SK-N-SH (cell line): ENCODE data around the gene MTMR12. TPM values are rescaled to one million over a fixed set of nuclear protein-coding genes. Genes with fewer than 3 reads are reported as not detected.

Experiments used
- CTCF ChIA-PET: fragments of 300-600, 350-600 bp; formaldehyde crosslinking; extraction: SDS; loops from one replicate; lab custom pipeline; 2021; lab: Yijun Ruan, JAX
- POLR2A ChIA-PET: fragments of 350-600 bp; sonication (Branson Sonifier 250); formaldehyde crosslinking; extraction: SDS; loops from one replicate; lab custom pipeline; 2020; ENCODE audit warnings: antibody characterized with exemption, inconsistent platforms; lab: Yijun Ruan, JAX
- DNase-seq: peaks from one replicate; pipeline ENCODE4 v3.0.0; 2012
- H2AFZ ChIP-seq: fragments of 200-600 bp; sonication (generic); 2 replicates; pipeline ENCODE4 v1.8.1; 2016; ENCODE audit warnings: antibody characterized with exemption, mild to moderate bottlenecking, low read depth
- H3F3A ChIP-seq: fragments of 200-600 bp; sonication (generic); replicated peaks from 2 replicates; pipeline ENCODE3; 2016; ENCODE audit warnings: antibody characterized with exemption, mild to moderate bottlenecking; ENCODE audit not compliant: insufficient read depth
- H3K27ac ChIP-seq, 2 experiments: fragments of 200-500 bp in 1 of 2; fragments of 200-600 bp in 1 of 2; sonication (Bioruptor generic) in 1 of 2; sonication (generic), shearing (Covaris generic) in 1 of 2; 2 replicates each; pipeline versions ENCODE4 v1.5.1 to v1.6.1; 2014 to 2016; ENCODE audit warnings: low read depth in 2 of 2, inconsistent platforms in 1 of 2, low read length in 1 of 2, mild to moderate bottlenecking in 1 of 2, mixed read lengths in 1 of 2
- H3K27me3 ChIP-seq: fragments of 200-600 bp; sonication (generic), shearing (Covaris generic); 2 replicates; pipeline ENCODE4 v1.6.1; 2016; ENCODE audit warnings: mixed run types; ENCODE audit not compliant: insufficient read depth
- H3K36me3 ChIP-seq, 2 experiments: fragments of 200-500 bp in 1 of 2; fragments of 200-600 bp in 1 of 2; sonication (Bioruptor generic) in 1 of 2; sonication (generic) in 1 of 2; replicated peaks in 1 of 2; 2 replicates each; pipeline versions ENCODE3 to v1.5.1; 2014 to 2016; ENCODE audit warnings: low read length in 1 of 2, mild to moderate bottlenecking in 1 of 2; ENCODE audit not compliant: insufficient read depth in 2 of 2, control insufficient read depth in 1 of 2
- H3K4me1 ChIP-seq, 2 experiments: fragments of 200-500 bp in 1 of 2; fragments of 200-600 bp in 1 of 2; sonication (Bioruptor generic) in 1 of 2; sonication (generic), shearing (Covaris generic) in 1 of 2; 2 replicates each; pipeline versions ENCODE4 v1.5.1 to v1.6.1; 2014 to 2016; ENCODE audit warnings: low read depth in 1 of 2, low read length in 1 of 2, mixed run types in 1 of 2; ENCODE audit not compliant: insufficient read depth in 2 of 2, control insufficient read depth in 1 of 2
- H3K4me2 ChIP-seq: fragments of 200-600 bp; sonication (generic), shearing (Covaris generic); 2 replicates; pipeline ENCODE4 v1.6.1; 2017; ENCODE audit warnings: mixed run types
- H3K4me3 ChIP-seq, 2 experiments: fragments of 200-500 bp in 1 of 2; fragments of 200-600 bp in 1 of 2; sonication (Bioruptor generic) in 1 of 2; sonication (generic), shearing (Covaris generic) in 1 of 2; 2 replicates each; pipeline versions ENCODE4 v1.5.1 to v1.8.1; 2014 to 2016; ENCODE audit warnings: low read depth in 2 of 2, inconsistent platforms in 1 of 2, low read length in 1 of 2, mild to moderate bottlenecking in 1 of 2, mixed read lengths in 1 of 2, moderate library complexity in 1 of 2
- H3K79me2 ChIP-seq: fragments of 200-600 bp; sonication (generic); 2 replicates; pipeline ENCODE4 v1.8.1; 2017; ENCODE audit warnings: mild to moderate bottlenecking; ENCODE audit not compliant: insufficient read depth
- H3K9ac ChIP-seq: fragments of 200-600 bp; sonication (generic); 2 replicates; pipeline ENCODE4 v1.6.1; 2017; ENCODE audit warnings: mixed run types
- H3K9me2 ChIP-seq: fragments of 200-600 bp; sonication (generic); 2 replicates; pipeline ENCODE4 v1.6.1; 2017; ENCODE audit warnings: mixed run types
- H3K9me3 ChIP-seq: fragments of 200-600 bp; sonication (generic); 2 replicates; pipeline ENCODE4 v1.6.1; 2017; ENCODE audit warnings: mixed run types, mild to moderate bottlenecking, moderate library complexity
- H4K20me1 ChIP-seq: fragments of 200-600 bp; sonication (generic); 2 replicates; pipeline ENCODE4 v1.6.1; 2017; ENCODE audit warnings: mild to moderate bottlenecking, mixed run types; ENCODE audit not compliant: insufficient read depth
- CHD2 ChIP-seq: fragments of 150-350 bp; IDR thresholded peaks from 2 replicates; pipeline ENCODE4 v1.6.1; 2018; ENCODE audit warnings: low read length; ENCODE audit not compliant: partially characterized antibody
- CTCF ChIP-seq: fragments of 200-600 bp; sonication (generic); IDR thresholded peaks from 2 replicates; pipeline ENCODE4 v1.6.1; 2017; ENCODE audit warnings: antibody characterized with exemption, mild to moderate bottlenecking, moderate library complexity
- FOSL2 ChIP-seq: IDR thresholded peaks from 2 replicates; pipeline ENCODE4 v1.4.0; 2012; ENCODE audit warnings: low read depth, mild to moderate bottlenecking, moderate library complexity, borderline replicate concordance
- GABPA ChIP-seq: IDR thresholded peaks from 2 replicates; pipeline ENCODE4 v1.4.0; 2012; ENCODE audit warnings: low read depth, mild to moderate bottlenecking
- GATA2 ChIP-seq: sonication (generic); formaldehyde crosslinking; IDR thresholded peaks from 2 replicates; pipeline ENCODE4 v1.5.0; 2020; ENCODE audit warnings: mild to moderate bottlenecking, missing genetic modification reagents
- JUND ChIP-seq: IDR thresholded peaks from 2 replicates; pipeline ENCODE4 v1.4.0; 2012
- MAX ChIP-seq: IDR thresholded peaks from 2 replicates; pipeline ENCODE4 v1.4.0; 2012; ENCODE audit warnings: low read depth
- MXI1 ChIP-seq: IDR thresholded peaks from 2 replicates; pipeline ENCODE4 v1.6.1; 2012; ENCODE audit warnings: mild to moderate bottlenecking, low read depth, low read length, improper control_type of control experiment
- NFIC ChIP-seq: IDR thresholded peaks from 2 replicates; pipeline ENCODE4 v1.4.0; 2012; ENCODE audit warnings: borderline replicate concordance
- NRF1 ChIP-seq: IDR thresholded peaks from 2 replicates; pipeline ENCODE4 v1.6.1; 2012; ENCODE audit warnings: low read depth, mild to moderate bottlenecking, low read length
- RCOR1 ChIP-seq: fragments of 150-350 bp; IDR thresholded peaks from 2 replicates; pipeline ENCODE4 v1.6.1; 2017; ENCODE audit warnings: antibody characterized with exemption, low read length
- RXRA ChIP-seq: IDR thresholded peaks from 2 replicates; pipeline ENCODE4 v1.4.0; 2012; ENCODE audit warnings: low read depth, mild to moderate bottlenecking, borderline replicate concordance
- SIN3A ChIP-seq: IDR thresholded peaks from 2 replicates; pipeline ENCODE4 v1.6.1; 2012; ENCODE audit warnings: low read depth, mild to moderate bottlenecking, low read length, moderate library complexity, borderline replicate concordance
- TAF1 ChIP-seq: IDR thresholded peaks from 2 replicates; pipeline ENCODE4 v1.6.1; 2012; ENCODE audit warnings: low read depth, mild to moderate bottlenecking, low read length, moderate library complexity, borderline replicate concordance
- USF1 ChIP-seq: IDR thresholded peaks from 2 replicates; pipeline ENCODE4 v1.4.0; 2012; ENCODE audit warnings: low read depth, borderline replicate concordance
- YY1 ChIP-seq: IDR thresholded peaks from 2 replicates; pipeline ENCODE4 v1.4.0; 2012; ENCODE audit warnings: low read depth, mild to moderate bottlenecking
- WGBS: methylation state at CpG from one replicate; pipeline ENCODE4 v1.1.6; 2017; ENCODE audit warnings: low lambda C conversion rate; 5-methylcytosine and 5-hydroxymethylcytosine counted together
- polyA plus RNA-seq, 3 experiments: library from polyadenylated mRNA; depleted of rRNA; stranded (reverse); fragments of >200 nt; gene quantifications; 2 replicates each; pipeline ENCODE4 v1.2.3, GENCODE V29; 2012

Gene MTMR12
- polyA plus RNA-seq, 1 of the 3 experiments (the other 2 are of a cell fraction) = 10.9 TPM

GRCh38 chr5:32355686-32356085 is 42.9 kb upstream of the MTMR12 start:
- no peak for DNase-seq
- H3K36me3 ChIP-seq = peaks cover 24 to 66% of the 10 kb centered on the region in 2 experiments
- no peak overlapping the region for H3K4me2 ChIP-seq
- peaks cover 15% of the 10 kb centered on the region for H3F3A ChIP-seq
- WGBS = 89% methylated on average over 4 of the region's 4 CpGs
- H2AFZ ChIP-seq = no peak overlapping the region
- no peaks in the 10 kb centered on the region for H4K20me1 ChIP-seq
- H3K79me2 ChIP-seq = no peaks in the 10 kb centered on the region
- POLR2A ChIA-PET = no interaction called here
- no peaks in the 10 kb centered on the region for H3K4me1 ChIP-seq
- no peak overlapping the region for H3K9ac ChIP-seq
- no peaks in the 10 kb centered on the region for H3K9me2 ChIP-seq
- H3K9me3 ChIP-seq = no peaks in the 10 kb centered on the region
- H3K27ac ChIP-seq = no peak overlapping the region
- CTCF ChIA-PET = interaction anchor here (0.7 to 1.2 kb wide), 3 partner anchors 16 to 123 kb away, joined by 3 to 4 read pairs (median 3); no protein-coding TSS in a partner anchor
- H3K27me3 ChIP-seq = no peaks in the 10 kb centered on the region
- no peak overlapping the region for H3K4me3 ChIP-seq
- no peak for TF ChIP-seq GATA2 (CRISPR knock-in tag)
- TF ChIP-seq, all 33 proteins: peak for 0

- Histone ChIP-seq H3F3A (peaks cover 15% of the 10 kb centered on the region), H3K9me2 (no peaks in the 10 kb centered on the region), H4K20me1 (no peaks in the 10 kb centered on the region), H3K9me3 (no peaks in the 10 kb centered on the region), H3K27ac (no peak overlapping the region), H2AFZ (no peak overlapping the region), H3K4me3 (no peak overlapping the region), H3K4me1 (no peaks in the 10 kb centered on the region), H3K36me3 (peaks cover 14 to 48% of the 10 kb centered on the region in 2 experiments), H3K79me2 (no peaks in the 10 kb centered on the region), H3K4me2 (no peak overlapping the region), H3K9ac (no peak overlapping the region), H3K27me3 (no peaks in the 10 kb centered on the region)
- TF ChIP-seq GATA2 (CRISPR knock-in tag) = no peak
- TF ChIP-seq YY1 = no peak
- TF ChIP-seq RCOR1 = no peak
- no peak for TF ChIP-seq CTCF
- no peak for TF ChIP-seq MAX
- TF ChIP-seq GABPA = no peak
- TF ChIP-seq NFIC = no peak
- no peak for TF ChIP-seq TAF1
- no peak for TF ChIP-seq NRF1
- TF ChIP-seq CHD2 = no peak
- TF ChIP-seq JUND = no peak
- TF ChIP-seq SIN3A = no peak
- no peak for TF ChIP-seq FOSL2
- TF ChIP-seq USF1 = no peak
- no peak for TF ChIP-seq MXI1
- TF ChIP-seq RXRA = no peak
- ChIA-PET POLR2A (no interaction called here), CTCF (interaction anchor here (1.3 to 2.6 kb wide), 3 partner anchors 12 to 121 kb away, joined by 3 to 7 read pairs (median 4); no protein-coding TSS in a partner anchor)
- no peak for DNase-seq
- 96% methylated on average over 9 of the region's 9 CpGs for WGBS
Measured at GRCh38 chr5:32353420-32353819, 40.7 kb upstream of the MTMR12 start.
